Neuronal stem cell (in vitro differentiated cells): ENCODE results near the gene DNAH1.

ENCODE experiments used
- DNase-seq: peaks from one replicate; pipeline ENCODE4 v3.0.0-alpha.2; 2013; ENCODE audit warnings: low spot score
- H2AFZ ChIP-seq: one replicate; pipeline ENCODE4 v1.6.1; 2013; ENCODE audit warnings: mild to moderate bottlenecking, low read length, inconsistent platforms
- H2AK5ac ChIP-seq: 2 replicates; pipeline ENCODE4 v1.6.1; 2013; ENCODE audit warnings: low read depth, mild to moderate bottlenecking, inconsistent platforms, low read length, moderate library complexity, mixed read lengths
- H2BK120ac ChIP-seq: 2 replicates; pipeline ENCODE4 v1.6.1; 2013; ENCODE audit warnings: low read depth, mild to moderate bottlenecking, inconsistent platforms, low read length, moderate library complexity, mixed read lengths
- H2BK12ac ChIP-seq: one replicate; pipeline ENCODE4 v1.6.1; 2013; ENCODE audit warnings: low read length, inconsistent platforms
- H2BK15ac ChIP-seq: 2 replicates; pipeline ENCODE4 v1.6.1; 2013; ENCODE audit warnings: mild to moderate bottlenecking, low read length, inconsistent platforms, mixed read lengths
- H2BK5ac ChIP-seq: one replicate; pipeline ENCODE4 v1.6.1; 2013; ENCODE audit warnings: inconsistent platforms, mild to moderate bottlenecking, low read length, moderate library complexity
- H3K14ac ChIP-seq: one replicate; pipeline ENCODE4 v1.6.1; 2013; ENCODE audit warnings: low read length, inconsistent platforms
- H3K18ac ChIP-seq: 2 replicates; pipeline ENCODE4 v1.6.1; 2013; ENCODE audit warnings: low read length, inconsistent platforms
- H3K23ac ChIP-seq: 2 replicates; pipeline ENCODE4 v1.6.1; 2013; ENCODE audit warnings: low read depth, mild to moderate bottlenecking, mixed read lengths, low read length, inconsistent platforms; ENCODE audit not compliant: poor library complexity
- H3K27ac ChIP-seq: replicated peaks from 3 replicates; pipeline ENCODE4 v1.5.1; 2013; ENCODE audit warnings: low read length, inconsistent platforms
- H3K27me3 ChIP-seq, 3 experiments: 2 replicates each; pipeline ENCODE4 v1.6.1; 2013; ENCODE audit warnings: low read length in 3 of 3, mild to moderate bottlenecking in 2 of 3, inconsistent platforms in 1 of 3, low read depth in 1 of 3, mixed read lengths in 1 of 3, moderate library complexity in 1 of 3; ENCODE audit not compliant: control insufficient read depth in 3 of 3, insufficient read depth in 3 of 3
- H3K36me3 ChIP-seq, 2 donors: replicated peaks in 1 of 2; 2 replicates each; pipeline ENCODE4 v1.6.1; 2013; ENCODE audit warnings: low read length in 2 of 2; ENCODE audit not compliant: control insufficient read depth in 2 of 2, insufficient read depth in 2 of 2
- H3K4ac ChIP-seq: 2 replicates; pipeline ENCODE4 v1.6.1; 2013; ENCODE audit warnings: inconsistent platforms, mild to moderate bottlenecking, low read length, moderate library complexity
- H3K4me1 ChIP-seq, 2 donors: 1 replicate in 1 of 2; 2 replicates in 1 of 2; pipeline ENCODE4 v1.6.1; 2013; ENCODE audit warnings: low read length in 2 of 2, low read depth in 1 of 2; ENCODE audit not compliant: control insufficient read depth in 2 of 2, insufficient read depth in 1 of 2
- H3K4me2 ChIP-seq: one replicate; pipeline ENCODE4 v1.6.1; 2013; ENCODE audit warnings: mild to moderate bottlenecking, low read length, inconsistent platforms; ENCODE audit not compliant: insufficient read depth, poor library complexity, severe bottlenecking
- H3K4me3 ChIP-seq, 2 donors: 2 replicates each; pipeline ENCODE4 v1.5.1; 2013; ENCODE audit warnings: low read length in 2 of 2, mild to moderate bottlenecking in 2 of 2, inconsistent platforms in 1 of 2, moderate library complexity in 1 of 2
- H3K79me1 ChIP-seq: one replicate; pipeline ENCODE4 v1.6.1; 2013; ENCODE audit warnings: low read depth, mild to moderate bottlenecking, inconsistent platforms, low read length, moderate library complexity
- H3K9ac ChIP-seq: one replicate; pipeline ENCODE4 v1.6.1; 2013; ENCODE audit warnings: mild to moderate bottlenecking, low read depth, low read length, inconsistent platforms; ENCODE audit not compliant: poor library complexity
- H3K9me3 ChIP-seq, 2 donors: replicated peaks in 1 of 2; 2 replicates each; pipeline versions ENCODE3 to v1.6.1; 2013; ENCODE audit warnings: low read length in 2 of 2, mild to moderate bottlenecking in 2 of 2, inconsistent platforms in 1 of 2, low read depth in 1 of 2, mixed read lengths in 1 of 2, moderate library complexity in 1 of 2; ENCODE audit not compliant: control insufficient read depth in 2 of 2, insufficient read depth in 1 of 2
- H4K8ac ChIP-seq: one replicate; pipeline ENCODE4 v1.6.1; 2013; ENCODE audit warnings: low read depth, mild to moderate bottlenecking, inconsistent platforms, low read length, moderate library complexity
- H4K91ac ChIP-seq: one replicate; pipeline ENCODE4 v1.6.1; 2013; ENCODE audit warnings: low read length, low read depth, mild to moderate bottlenecking, inconsistent platforms; ENCODE audit not compliant: poor library complexity
- WGBS, 2 donors: extraction: QIAGEN DNeasy Blood & Tissue Kit; methylation state at CpG; one replicate each; pipeline ENCODE4 v1.1.7; 2013; ENCODE audit warnings: missing lambda C conversion rate in 2 of 2, mixed read lengths in 1 of 2; ENCODE audit not compliant: insufficient read length in 2 of 2, insufficient replicate concordance in 1 of 2; ENCODE audit errors: extremely low coverage in 2 of 2; 5-methylcytosine and 5-hydroxymethylcytosine counted together

DNAH1 gene

DNA sequence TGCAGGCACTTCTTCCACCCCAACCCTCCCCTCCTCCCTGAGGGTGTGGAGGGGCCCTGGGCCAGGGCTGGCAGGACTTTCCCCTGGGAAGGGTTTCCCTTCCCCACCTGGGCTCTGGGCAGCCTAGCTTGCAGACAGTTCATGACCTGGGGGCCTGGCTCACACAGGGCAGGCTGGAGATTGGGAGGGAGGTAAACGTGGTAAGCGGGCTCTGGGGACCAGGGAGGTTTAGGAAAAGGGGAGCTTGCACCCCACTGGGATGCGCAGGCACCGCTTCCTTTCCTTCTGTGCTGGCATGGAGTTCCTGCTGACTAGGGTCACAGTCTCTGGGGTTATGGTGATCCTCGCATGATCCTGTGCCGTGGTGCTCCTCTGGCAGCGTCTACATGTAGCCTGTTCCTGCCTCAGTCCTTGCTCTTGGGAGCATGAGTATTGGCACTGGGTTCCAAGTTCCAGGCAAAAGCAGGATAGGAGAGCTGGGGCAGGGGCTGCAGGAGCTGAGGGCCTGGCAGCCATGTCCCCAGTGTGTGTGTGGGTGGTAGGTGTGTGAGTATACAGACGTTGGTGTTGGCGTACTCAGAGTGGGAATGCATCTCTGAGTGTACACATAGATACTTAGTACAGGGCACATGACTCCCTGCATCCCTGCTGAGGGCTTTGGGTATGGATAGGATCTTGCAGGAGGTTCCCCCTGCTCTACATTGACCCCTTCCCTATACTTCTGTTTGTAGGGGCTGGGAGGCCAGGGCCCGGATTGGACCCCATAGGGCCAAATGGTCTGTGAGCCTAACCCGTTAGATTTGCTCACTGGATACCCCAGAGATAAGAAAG lies 21.6 kb upstream of the DNAH1 start:
- WGBS, 2 donors, result no CpG with 5 or more reads among the region's 11 CpGs
- Histone ChIP-seq H3K27ac (no peak overlapping the region), H3K79me1 (no peaks in the 10 kb centered on the region), H3K4me3 (no peak overlapping the region), H3K4ac (no peak overlapping the region), H3K18ac (peak overlapping the region; percentile 65), H4K8ac (no peak overlapping the region), H3K9me3 (no peaks in the 10 kb centered on the region), H3K27me3 (no peaks in the 10 kb centered on the region), H3K36me3 (peaks cover 10 to 39% of the 10 kb centered on the region in 2 donors), H3K4me2 (no peak overlapping the region), H2BK15ac (no peak overlapping the region), H2AK5ac (no peak overlapping the region), H3K14ac (no peak overlapping the region), H4K91ac (no peak overlapping the region), H3K9ac (no peak overlapping the region), H2BK12ac (no peak overlapping the region), H3K23ac (no peak overlapping the region), H2BK120ac (no peak overlapping the region), H2AFZ (no peak overlapping the region), H2BK5ac (no peak overlapping the region), H3K4me1 (peaks cover 17 to 19% of the 10 kb centered on the region in 2 donors)
- DNase-seq, result no peak

DNA sequence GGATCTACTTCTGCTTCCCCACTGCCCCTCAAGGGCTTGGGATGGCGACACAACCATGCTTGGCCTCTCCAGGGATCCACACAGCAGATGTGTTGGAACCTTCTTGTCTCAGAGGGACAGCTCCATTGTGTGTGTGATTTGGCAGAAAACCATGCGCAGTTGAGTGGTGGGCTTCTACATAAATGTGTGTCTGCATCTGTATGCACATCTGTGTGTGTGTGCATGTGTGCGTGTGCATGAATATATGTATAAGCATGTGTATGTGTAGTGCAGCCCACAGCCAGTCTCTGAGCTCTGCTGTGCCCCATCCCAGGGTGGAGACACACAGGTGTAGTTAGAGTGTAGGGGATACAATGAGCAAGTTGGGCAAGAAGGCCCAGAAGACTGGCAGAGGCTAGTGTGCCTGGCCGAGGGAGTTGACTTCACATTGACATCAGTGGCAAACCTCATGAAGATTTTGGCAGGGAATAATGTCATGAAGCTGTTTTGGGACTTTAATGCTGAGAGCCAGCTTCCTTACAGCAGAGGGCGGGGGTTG lies 20.4 kb upstream of the DNAH1 start:
- no peak overlapping the region for H3K27ac ChIP-seq
- no peak overlapping the region for H2AFZ ChIP-seq
- H3K18ac ChIP-seq, result no peak overlapping the region
- DNase-seq, result no peak
- no peak overlapping the region for H2BK120ac ChIP-seq
- H3K36me3 ChIP-seq, result peaks cover 10 to 38% of the 10 kb centered on the region in 2 donors
- H3K14ac ChIP-seq, result no peak overlapping the region
- no peaks in the 10 kb centered on the region for H3K79me1 ChIP-seq
- H3K27me3 ChIP-seq, result no peaks in the 10 kb centered on the region
- H2BK5ac ChIP-seq, result no peak overlapping the region
- H3K9me3 ChIP-seq, result no peaks in the 10 kb centered on the region
- H3K9ac ChIP-seq, result no peak overlapping the region
- no peak overlapping the region for H3K4me2 ChIP-seq
- H3K4me3 ChIP-seq, result no peak overlapping the region
- H3K23ac ChIP-seq, result no peak overlapping the region
- H4K8ac ChIP-seq, result no peak overlapping the region
- WGBS, 2 donors, result no CpG with 5 or more reads among the region's 5 CpGs
- H4K91ac ChIP-seq, result no peak overlapping the region
- H2BK12ac ChIP-seq, result no peak overlapping the region
- no peak overlapping the region for H3K4ac ChIP-seq
- H2BK15ac ChIP-seq, result no peak overlapping the region
- H2AK5ac ChIP-seq, result no peak overlapping the region
- peaks cover 28 to 29% of the 10 kb centered on the region in 2 donors for H3K4me1 ChIP-seq

DNA sequence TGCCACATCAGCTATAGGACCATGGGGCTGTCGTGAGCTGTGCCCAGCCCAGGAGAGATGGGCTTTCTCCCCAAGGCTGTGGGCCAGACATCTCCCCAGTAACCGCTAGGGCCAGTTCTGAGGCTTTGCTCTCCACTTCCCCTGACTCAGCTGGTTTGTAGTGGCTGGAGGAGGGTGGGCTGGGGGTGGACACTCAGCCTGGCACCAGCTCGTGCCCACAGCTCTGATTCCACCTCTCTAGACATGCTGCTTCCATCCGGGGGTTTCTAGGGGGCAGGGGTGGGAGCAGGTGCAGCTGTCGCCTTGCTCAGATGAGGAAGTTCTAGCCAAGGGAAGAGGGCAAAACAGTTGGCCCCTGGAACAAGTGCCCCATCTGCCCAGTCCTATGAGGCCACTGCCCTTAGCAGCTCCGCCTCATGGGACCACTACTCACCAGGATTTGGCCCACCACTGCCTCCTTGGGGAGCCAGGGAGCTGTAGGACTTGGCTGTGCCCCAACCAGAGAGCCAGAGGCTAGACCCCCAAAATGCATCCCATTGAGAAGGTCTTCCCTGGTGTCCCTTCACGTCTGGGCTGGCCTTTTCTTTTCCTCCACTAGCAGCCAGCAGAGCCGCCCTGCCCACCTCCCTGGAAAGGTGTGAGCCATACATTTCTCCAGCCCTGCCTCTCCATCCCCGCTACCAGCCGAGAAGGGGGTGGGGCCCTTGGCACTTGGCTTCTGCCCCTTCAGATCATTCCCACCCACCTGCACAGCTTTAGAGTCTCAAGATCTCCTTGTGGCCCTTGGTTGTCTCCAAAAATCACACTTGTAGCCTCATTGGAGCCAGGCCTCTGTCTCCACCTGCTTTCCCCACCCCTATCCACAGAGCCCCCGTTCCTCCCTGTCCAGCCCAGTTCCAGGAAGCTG lies 18.6 kb upstream of the DNAH1 start:
- no peaks in the 10 kb centered on the region for H3K9me3 ChIP-seq
- H3K4me2 ChIP-seq, result peak overlapping the region; percentile 72
- peak overlapping the region; percentile 32 for H3K23ac ChIP-seq
- no peaks in the 10 kb centered on the region for H3K79me1 ChIP-seq
- peak overlapping the region; percentile 86 for H2BK15ac ChIP-seq
- peak overlapping the region; percentile 33 for H3K9ac ChIP-seq
- peak overlapping the region; percentile 80 for H3K18ac ChIP-seq
- peaks cover 33 to 39% of the 10 kb centered on the region in 2 donors for H3K4me1 ChIP-seq
- H3K14ac ChIP-seq, result no peak overlapping the region
- peak overlapping the region; percentile 100 for H2BK120ac ChIP-seq
- DNase-seq, result no peak
- H4K8ac ChIP-seq, result no peak overlapping the region
- no peak overlapping the region for H2AFZ ChIP-seq
- peak overlapping the region; percentile 98 for H2BK12ac ChIP-seq
- H4K91ac ChIP-seq, result peak overlapping the region; percentile 41
- H3K4ac ChIP-seq, result peak overlapping the region; percentile 69
- no peaks in the 10 kb centered on the region for H3K27me3 ChIP-seq
- H2AK5ac ChIP-seq, result peak overlapping the region; percentile 96
- no peak overlapping the region for H2BK5ac ChIP-seq
- H3K36me3 ChIP-seq, result peaks cover 0 to 21% of the 10 kb centered on the region in 2 donors
- WGBS, 2 donors, result no CpG with 5 or more reads among the region's 11 CpGs
- peak overlapping the region; percentile 59 to 79 for H3K4me3 ChIP-seq
- H3K27ac ChIP-seq, result no peak overlapping the region
